Caco-2 (cell line): ENCODE results near the gene TBL1X. TPM values are rescaled to one million over a fixed set of nuclear protein-coding genes. Genes with fewer than 3 reads are reported as not detected.

ENCODE experiments used
- BruUV-seq: library from RNA; stranded (reverse); fragments of 400-500 nt; replicated peaks from 2 replicates; lab custom pipeline; 2021; lab: Mats Ljungman, UMichigan
- CTCF ChIA-PET: fragments of 300-600 bp; sonication (Branson Sonifier 250); formaldehyde crosslinking; loops from one replicate; lab custom pipeline; 2022; ENCODE audit warnings: antibody characterized with exemption; lab: Charles Lee
- POLR2A ChIA-PET: fragments of 300-600 bp; sonication (Branson Sonifier 250); formaldehyde crosslinking; loops from one replicate; lab custom pipeline; 2022; ENCODE audit warnings: antibody characterized with exemption; lab: Charles Lee
- DNase-seq, 2 experiments: peaks; one replicate each; pipeline versions ENCODE4 v3.0.0 to v3.0.0-alpha.2; 2020 to 2022
- H3K27me3 ChIP-seq: replicated peaks from 2 replicates; pipeline ENCODE4 v1.6.0; 2011; ENCODE audit warnings: low read length; ENCODE audit not compliant: control insufficient read depth, insufficient read depth
- H3K36me3 ChIP-seq: 2 replicates; pipeline ENCODE4 v1.5.1; 2011; ENCODE audit warnings: low read length; ENCODE audit not compliant: control insufficient read depth, insufficient read depth
- H3K4me1 ChIP-seq: fragments of 250-450 bp; sonication (Bioruptor Pico); 2 replicates; pipeline ENCODE4 v1.5.1; 2020; ENCODE audit warnings: mild to moderate bottlenecking
- H3K4me3 ChIP-seq: 2 replicates; pipeline ENCODE4 v1.5.1; 2011; ENCODE audit warnings: low read depth, mild to moderate bottlenecking, control low read depth, low read length
- H3K9me3 ChIP-seq: fragments of 250-450 bp; sonication (Bioruptor Pico); 2 replicates; pipeline ENCODE4 v1.5.1; 2020; ENCODE audit warnings: mild to moderate bottlenecking, moderate library complexity
- H3K27ac Mint-ChIP-seq: one replicate; pipeline ENCODE4 v1.8.0; 2022; ENCODE audit warnings: mixed read lengths; ENCODE audit not compliant: unreplicated experiment
- H3K27me3 Mint-ChIP-seq: one replicate; pipeline ENCODE4 v1.8.0; 2022; ENCODE audit warnings: mixed read lengths; ENCODE audit not compliant: insufficient read depth, unreplicated experiment
- H3K36me3 Mint-ChIP-seq: one replicate; pipeline ENCODE4 v1.8.0; 2022; ENCODE audit warnings: mild to moderate bottlenecking, mixed read lengths; ENCODE audit not compliant: insufficient read depth, unreplicated experiment
- H3K4me1 Mint-ChIP-seq: one replicate; pipeline ENCODE4 v1.8.0; 2022; ENCODE audit warnings: low read depth, mixed read lengths; ENCODE audit not compliant: unreplicated experiment
- H3K4me3 Mint-ChIP-seq: one replicate; pipeline ENCODE4 v1.8.0; 2022; ENCODE audit warnings: mild to moderate bottlenecking, moderate library complexity, mixed read lengths; ENCODE audit not compliant: unreplicated experiment
- H3K9me3 Mint-ChIP-seq: one replicate; pipeline ENCODE4 v1.8.0; 2022; ENCODE audit warnings: mixed read lengths; ENCODE audit not compliant: unreplicated experiment
- intact Hi-C: fragments of 100-400 bp; cut with micrococcal nuclease; formaldehyde crosslinking; loops from one replicate; pipeline ENCODE4 v1.10.0; 2022; ENCODE audit not compliant: unreplicated experiment
- total RNA-seq: library from RNA; stranded (reverse); gene quantifications from 2 replicates; pipeline ENCODE4 v1.2.3, GENCODE V29; 2022
- TF ChIP-seq, protein P1 (sequence below), 2 experiments: fragments of 200-600 bp in 1 of 2; IDR thresholded peaks; 1 replicate in 1 of 2; 2 replicates in 1 of 2; pipeline versions ENCODE4 v1.5.1 to v1.8.0; 2011 to 2022; ENCODE audit warnings: antibody characterized with exemption in 1 of 2, control low read depth in 1 of 2, inconsistent platforms in 1 of 2, low read depth in 1 of 2, low read length in 1 of 2, mild to moderate bottlenecking in 1 of 2, moderate library complexity in 1 of 2; ENCODE audit not compliant: insufficient read depth in 1 of 2, severe bottlenecking in 1 of 2, unreplicated experiment in 1 of 2

TBL1X gene
- total RNA-seq, 1 experiment from 2014 or later, result 84.2 TPM

DNA sequence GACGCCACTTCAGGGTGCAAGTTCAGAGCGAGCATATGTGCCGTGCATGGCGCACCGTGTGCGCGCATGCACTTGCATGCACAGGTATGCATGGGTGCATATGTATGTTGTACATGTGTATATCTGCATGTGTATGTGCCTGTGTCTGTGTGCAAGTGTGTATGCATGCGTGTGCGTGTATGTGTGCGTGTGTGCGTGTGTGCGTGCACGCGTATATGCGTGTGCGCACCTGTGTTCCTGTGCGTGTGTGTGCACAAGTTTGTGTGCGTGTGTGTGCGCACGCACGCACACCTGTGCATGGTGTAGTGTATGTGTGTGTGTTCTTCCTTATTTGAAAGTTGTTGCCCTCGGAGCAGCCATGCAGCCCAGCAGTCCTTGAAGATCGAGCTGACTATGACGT, 224.0 kb downstream of the TBL1X start:
- no peaks in the 10 kb centered on the region for H3K9me3 Mint-ChIP-seq
- H3K27me3 Mint-ChIP-seq, result no peaks in the 10 kb centered on the region
- ChIA-PET CTCF (no interaction called here), POLR2A (no interaction called here)
- TF ChIP-seq, protein P1, sequence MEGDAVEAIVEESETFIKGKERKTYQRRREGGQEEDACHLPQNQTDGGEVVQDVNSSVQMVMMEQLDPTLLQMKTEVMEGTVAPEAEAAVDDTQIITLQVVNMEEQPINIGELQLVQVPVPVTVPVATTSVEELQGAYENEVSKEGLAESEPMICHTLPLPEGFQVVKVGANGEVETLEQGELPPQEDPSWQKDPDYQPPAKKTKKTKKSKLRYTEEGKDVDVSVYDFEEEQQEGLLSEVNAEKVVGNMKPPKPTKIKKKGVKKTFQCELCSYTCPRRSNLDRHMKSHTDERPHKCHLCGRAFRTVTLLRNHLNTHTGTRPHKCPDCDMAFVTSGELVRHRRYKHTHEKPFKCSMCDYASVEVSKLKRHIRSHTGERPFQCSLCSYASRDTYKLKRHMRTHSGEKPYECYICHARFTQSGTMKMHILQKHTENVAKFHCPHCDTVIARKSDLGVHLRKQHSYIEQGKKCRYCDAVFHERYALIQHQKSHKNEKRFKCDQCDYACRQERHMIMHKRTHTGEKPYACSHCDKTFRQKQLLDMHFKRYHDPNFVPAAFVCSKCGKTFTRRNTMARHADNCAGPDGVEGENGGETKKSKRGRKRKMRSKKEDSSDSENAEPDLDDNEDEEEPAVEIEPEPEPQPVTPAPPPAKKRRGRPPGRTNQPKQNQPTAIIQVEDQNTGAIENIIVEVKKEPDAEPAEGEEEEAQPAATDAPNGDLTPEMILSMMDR (IDR thresholded peaks at IDR 0.05; ENCODE audit: insufficient read depth in 1 of 2, low read depth in 1 of 2, low read length in 1 of 2, severe bottlenecking in 1 of 2, unreplicated experiment in 1 of 2), result no peak
- H3K27ac Mint-ChIP-seq, result no peak overlapping the region
- no peaks in the 10 kb centered on the region for H3K27me3 ChIP-seq
- no TSS peak for BruUV-seq
- intact Hi-C loops, result no loop called here
- peaks cover 64% of the 10 kb centered on the region for H3K36me3 Mint-ChIP-seq
- H3K4me3 Mint-ChIP-seq, result no peak overlapping the region
- H3K9me3 ChIP-seq, result no peaks in the 10 kb centered on the region
- DNase-seq, result no peak
- H3K4me1 Mint-ChIP-seq, result no peaks in the 10 kb centered on the region
- no peaks in the 10 kb centered on the region for H3K4me1 ChIP-seq
- no peaks in the 10 kb centered on the region for H3K36me3 ChIP-seq
- H3K4me3 ChIP-seq, result no peak overlapping the region

DNA sequence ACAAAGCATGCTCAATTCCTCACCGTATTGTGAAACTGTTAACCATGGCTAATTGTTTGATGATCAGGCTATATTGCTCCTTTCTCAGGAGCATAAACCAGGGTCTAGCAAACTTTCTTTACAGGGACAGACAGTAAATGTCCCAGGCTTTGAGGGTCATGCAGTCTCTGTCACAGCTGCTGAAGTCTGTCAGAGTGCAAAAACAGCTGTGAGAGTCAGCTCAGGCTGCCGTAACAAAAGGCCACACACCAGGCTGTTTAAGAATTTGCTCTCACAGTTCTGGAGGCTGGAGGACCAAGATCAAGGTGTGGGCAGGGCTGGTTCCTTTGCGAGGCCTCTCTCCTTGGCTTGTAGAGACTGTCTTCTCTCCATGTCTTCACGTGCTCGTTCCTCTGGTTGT, 225.2 kb downstream of the TBL1X start:
- Mint-ChIP-seq H3K4me1 (no peaks in the 10 kb centered on the region), H3K9me3 (no peaks in the 10 kb centered on the region), H3K36me3 (peaks cover 74% of the 10 kb centered on the region), H3K27ac (no peak overlapping the region), H3K4me3 (no peak overlapping the region), H3K27me3 (no peaks in the 10 kb centered on the region)
- BruUV-seq, result no TSS peak
- no peaks in the 10 kb centered on the region for H3K9me3 ChIP-seq
- CTCF ChIA-PET, result no interaction called here
- POLR2A ChIA-PET, result no interaction called here
- TF ChIP-seq, protein P1 (IDR thresholded peaks at IDR 0.05; ENCODE audit: insufficient read depth in 1 of 2, low read depth in 1 of 2, low read length in 1 of 2, severe bottlenecking in 1 of 2, unreplicated experiment in 1 of 2), result no peak
- no peak overlapping the region for H3K4me3 ChIP-seq
- no peaks in the 10 kb centered on the region for H3K4me1 ChIP-seq
- no peaks in the 10 kb centered on the region for H3K27me3 ChIP-seq
- 0 out of 2 replicates have a peak, but pooled peaks cover under 1% of the 10 kb centered on the region for H3K36me3 ChIP-seq
- intact Hi-C loops, result no loop called here
- no peak for DNase-seq

DNA sequence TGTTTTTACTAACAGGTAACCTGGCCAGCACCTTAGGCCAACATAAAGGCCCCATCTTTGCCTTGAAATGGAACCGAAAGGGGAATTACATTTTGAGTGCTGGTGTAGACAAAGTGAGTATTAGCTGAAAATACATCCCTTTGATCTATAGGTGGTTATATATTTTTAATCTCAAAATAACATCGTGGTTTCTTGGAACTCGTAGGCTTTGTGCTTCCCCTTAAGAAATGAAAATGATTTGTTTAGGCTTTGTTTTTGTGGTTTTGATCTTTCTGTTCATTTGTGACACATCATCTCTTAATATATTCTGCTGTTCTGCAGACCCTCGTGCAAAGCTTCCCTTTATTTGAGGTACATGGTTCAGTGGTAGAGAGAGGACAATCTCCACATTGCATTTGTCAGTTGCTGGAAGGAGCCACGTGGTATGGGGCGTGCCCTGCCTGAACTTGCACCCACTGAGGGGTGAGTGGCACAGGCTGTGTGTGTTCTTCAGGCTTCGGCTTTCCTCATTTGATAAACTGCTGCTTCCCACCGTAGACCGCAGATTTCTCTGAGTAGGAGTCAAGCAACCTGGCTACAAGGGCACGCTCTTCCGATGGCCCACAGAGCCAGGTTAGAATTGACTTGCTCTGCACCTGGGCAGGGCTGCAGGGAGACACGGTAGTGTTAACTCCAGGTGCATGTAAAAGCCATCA, 228.6 kb downstream of the TBL1X start:
- POLR2A ChIA-PET, result no interaction called here

More for the DNA sequence above, 228.6 kb downstream of the TBL1X start:
- DNase-seq, result no peak
- CTCF ChIA-PET, result no interaction called here
- TF ChIP-seq, protein P1 (IDR thresholded peaks at IDR 0.05; ENCODE audit: insufficient read depth in 1 of 2, low read depth in 1 of 2, low read length in 1 of 2, severe bottlenecking in 1 of 2, unreplicated experiment in 1 of 2), result no peak
- Mint-ChIP-seq H3K27ac (no peak overlapping the region), H3K27me3 (no peaks in the 10 kb centered on the region), H3K9me3 (no peaks in the 10 kb centered on the region), H3K4me1 (no peaks in the 10 kb centered on the region), H3K36me3 (peaks cover 44% of the 10 kb centered on the region), H3K4me3 (no peak overlapping the region)
- H3K9me3 ChIP-seq, result no peaks in the 10 kb centered on the region
- H3K36me3 ChIP-seq, result 0 out of 2 replicates have a peak, but pooled peaks cover 1% of the 10 kb centered on the region
- intact Hi-C loops, result no loop called here
- no peak overlapping the region for H3K4me3 ChIP-seq
- H3K4me1 ChIP-seq, result no peaks in the 10 kb centered on the region
- no peaks in the 10 kb centered on the region for H3K27me3 ChIP-seq
- BruUV-seq, result no TSS peak
